ENCODE data around the gene GABRB1.
"Not testable (repeated sequence)": the region's sequence is repeated elsewhere in the genome, so short reads cannot be mapped to it uniquely, and the experiment has no call there.

The GABRB1 gene

DNA sequence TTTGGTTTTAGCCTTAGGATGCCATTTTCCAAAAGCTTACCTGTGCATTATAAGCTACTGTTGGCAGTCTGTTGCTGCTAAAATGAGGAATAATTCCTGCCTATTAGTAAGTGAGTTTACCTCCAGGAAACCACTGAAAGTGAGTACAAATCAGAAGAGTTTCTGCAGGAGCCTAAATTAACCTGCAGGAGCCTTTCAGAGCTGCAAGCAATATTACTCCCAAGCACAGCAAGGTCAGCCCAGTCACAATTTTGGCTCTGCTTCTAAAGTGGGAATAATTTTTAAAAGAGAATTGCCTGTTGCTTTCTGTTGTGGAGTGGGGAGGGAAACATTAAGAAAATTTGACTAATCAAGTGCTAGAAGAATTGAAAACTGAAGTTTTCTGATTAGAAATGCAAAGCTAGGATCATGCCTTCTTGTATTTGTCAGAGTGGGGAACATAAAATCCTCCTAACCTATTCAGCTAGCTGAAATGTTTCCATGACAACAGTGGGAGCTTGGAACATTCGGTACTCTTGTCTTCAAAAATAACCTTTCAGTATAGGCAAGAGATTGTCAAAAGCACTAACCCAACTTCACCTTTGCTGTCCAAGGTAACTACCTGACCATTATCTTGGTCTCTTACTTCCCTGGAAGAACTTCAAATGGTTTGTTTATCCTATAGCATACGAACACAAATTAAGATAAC is 239.0 kb downstream of the GABRB1 start:
- DNase-seq: no peak
- intact Hi-C loops (cut with DNase I): no loop called here

- intact Hi-C loops (cut with DNase I): no loop called here
- no peak for DNase-seq
Observed at GRCh38 chr4:47271291-47271690, 239.9 kb downstream of the GABRB1 start.

DNA sequence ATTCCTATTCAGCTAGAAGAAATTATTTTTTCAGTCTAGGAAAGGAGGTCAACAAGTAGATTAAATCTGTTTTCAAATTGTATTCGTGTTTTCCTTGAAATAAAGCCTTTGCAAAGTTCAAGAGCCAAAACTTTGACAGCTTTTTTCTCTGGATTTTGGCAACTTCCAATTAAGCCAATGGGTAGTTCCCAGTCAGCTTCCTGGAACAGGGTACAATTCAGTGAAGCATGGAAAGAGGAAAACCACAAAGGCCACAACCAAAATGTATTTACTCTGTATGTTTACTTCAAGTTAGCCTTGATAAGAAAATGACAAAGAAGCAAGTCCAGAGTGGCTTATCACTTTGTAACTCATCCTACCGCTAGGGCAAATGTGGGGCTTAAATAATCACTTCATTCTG is 243.5 kb downstream of the GABRB1 start:
- intact Hi-C loops (cut with DNase I): no loop called here
- no peak for DNase-seq

- intact Hi-C loops (cut with DNase I): no loop called here
- no peak for DNase-seq
Observed at GRCh38 chr4:47275595-47275994, 244.2 kb downstream of the GABRB1 start.

DNA sequence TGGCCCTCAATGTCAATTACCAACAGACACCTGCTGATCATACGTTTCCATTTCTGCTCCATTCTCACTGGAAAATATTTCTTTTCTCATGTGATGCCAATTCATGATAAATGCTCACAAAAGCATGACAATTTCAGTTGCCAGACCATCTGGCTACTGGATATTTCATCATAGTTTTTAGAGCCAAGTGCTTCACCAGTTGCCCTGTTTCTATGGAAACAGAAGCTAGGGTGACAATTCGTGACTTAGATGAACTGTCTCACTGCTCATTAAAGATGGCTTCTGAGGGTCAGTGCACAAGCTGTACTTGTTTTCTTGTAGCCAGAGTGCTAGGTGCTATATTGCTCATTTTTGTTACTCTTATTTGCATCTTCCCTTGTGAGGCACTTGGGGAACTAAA is 247.3 kb downstream of the GABRB1 start:
- DNase-seq: no peak
- intact Hi-C loops (cut with DNase I): no loop called here

DNA sequence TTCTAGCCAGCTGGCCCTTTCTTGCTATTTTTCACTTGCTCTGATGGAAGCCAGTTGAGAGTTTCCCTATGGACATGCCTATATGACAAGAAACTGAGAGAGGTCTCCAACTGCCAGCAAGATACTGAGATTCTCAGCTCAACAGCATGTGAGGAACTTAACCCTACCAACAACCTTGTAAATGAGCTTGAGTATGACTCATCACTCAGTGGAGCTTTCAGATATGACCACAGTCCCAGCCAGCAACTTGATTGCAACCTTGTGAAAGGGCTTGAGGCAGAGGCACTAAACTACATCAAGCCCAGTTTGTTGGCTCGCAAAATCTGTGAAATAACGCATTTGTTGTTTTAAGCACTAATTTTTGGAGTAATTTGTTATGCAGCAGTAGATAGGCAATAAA is 256.4 kb downstream of the GABRB1 start:
- no peak for DNase-seq
- intact Hi-C loops (cut with DNase I): no loop called here

GRCh38 chr4:47289805-47290204 is 258.4 kb downstream of the GABRB1 start:
- intact Hi-C loops (cut with DNase I): no loop called here
- no peak for DNase-seq

DNA sequence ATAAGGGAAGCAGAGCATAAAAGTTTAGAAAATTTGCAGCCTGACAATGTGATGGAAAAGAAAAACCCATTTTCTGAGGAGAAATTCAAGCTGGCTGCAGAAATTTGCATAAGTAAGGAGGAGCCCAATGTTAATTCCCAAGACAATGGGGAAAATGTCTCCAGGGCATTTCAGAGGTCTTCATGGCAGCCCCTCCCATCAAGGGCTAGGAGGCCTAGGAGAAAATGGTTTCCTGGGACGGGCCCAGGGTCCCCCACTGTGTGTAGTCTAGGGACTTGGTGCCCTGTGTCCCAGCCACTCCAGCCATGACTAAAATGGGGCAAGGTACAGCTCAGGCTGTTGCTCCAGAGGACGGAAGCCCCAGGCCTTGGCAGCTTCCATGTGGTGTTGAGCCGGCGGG is 259.5 kb downstream of the GABRB1 start:
- intact Hi-C loops (cut with DNase I): not testable (repeated sequence)
- DNase-seq: peak in 2 of 10 donors; percentile 49 to 75

- DNase-seq: no peak
- intact Hi-C loops (cut with DNase I): no loop called here
Observed at GRCh38 chr4:47309165-47309564, 277.8 kb downstream of the GABRB1 start.

DNA sequence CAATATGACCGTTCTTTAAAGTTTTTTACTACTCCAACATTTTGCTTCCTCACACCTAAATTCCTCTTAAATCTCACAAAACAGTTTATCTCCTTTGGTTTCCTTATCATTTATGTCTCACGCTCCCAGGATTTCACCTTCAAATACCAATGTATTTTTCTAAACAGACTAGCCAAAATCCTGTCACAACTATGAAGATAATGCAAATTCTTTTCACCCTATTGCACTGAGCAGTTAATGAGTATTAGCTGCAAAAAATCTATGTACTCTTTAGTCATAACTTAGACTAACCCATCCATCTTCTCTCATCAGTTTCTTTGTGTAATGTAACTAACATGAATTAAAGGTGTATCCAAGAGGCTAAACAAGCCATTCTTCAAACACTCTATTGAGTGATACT is 280.8 kb downstream of the GABRB1 start:
- DNase-seq: no peak
- intact Hi-C loops (cut with DNase I): no loop called here

GRCh38 chr4:47313384-47313783 is 282.0 kb downstream of the GABRB1 start:
- intact Hi-C loops (cut with DNase I): no loop called here
- DNase-seq: no peak

DNA sequence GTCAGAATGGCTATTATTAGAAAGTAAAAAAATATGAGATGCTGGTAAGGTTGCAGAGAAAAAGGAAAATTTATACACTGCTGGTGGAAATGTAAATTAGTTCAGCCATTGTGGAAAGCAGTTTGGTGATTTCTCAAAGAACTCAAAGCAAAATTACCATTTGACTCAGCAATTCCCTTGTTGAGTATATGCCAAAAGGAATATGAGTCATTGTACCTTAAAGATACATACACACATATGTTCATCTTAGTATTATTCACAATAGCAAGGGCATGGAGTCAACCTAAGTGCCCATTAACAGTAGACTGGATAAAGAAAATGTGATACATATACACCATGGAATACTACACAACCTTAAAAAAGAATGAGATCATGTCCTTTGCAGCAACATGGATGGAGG is 284.0 kb downstream of the GABRB1 start:
- no peak for DNase-seq
- intact Hi-C loops (cut with DNase I): no loop called here

DNA sequence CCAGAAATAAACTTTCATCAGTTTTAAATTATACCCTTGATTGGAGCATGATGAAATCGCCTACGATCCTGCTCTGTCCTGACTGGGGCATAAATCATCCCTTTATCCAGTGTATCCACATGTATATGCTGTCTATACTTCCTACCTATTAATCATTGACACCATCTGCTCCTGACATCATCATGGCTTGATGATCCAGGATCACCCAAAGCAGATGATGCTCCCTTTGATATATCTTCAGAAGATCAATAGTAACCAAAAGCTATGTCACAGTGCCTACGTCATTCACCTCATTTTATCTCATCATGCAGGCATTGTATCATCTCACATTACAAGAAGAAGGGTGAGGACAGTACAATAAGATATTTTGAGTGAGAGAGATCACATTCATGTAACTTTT is 294.7 kb downstream of the GABRB1 start:
- intact Hi-C loops (cut with DNase I): no loop called here

GRCh38 chr4:47330866-47331265 is 299.5 kb downstream of the GABRB1 start:
- DNase-seq: no peak
- intact Hi-C loops (cut with DNase I): no loop called here

More for the DNA sequence above, 294.7 kb downstream of the GABRB1 start:
- no peak for DNase-seq

- intact Hi-C loops (cut with DNase I): no loop called here
- no peak for DNase-seq
Observed at GRCh38 chr4:47334652-47335051, 303.3 kb downstream of the GABRB1 start.

DNA sequence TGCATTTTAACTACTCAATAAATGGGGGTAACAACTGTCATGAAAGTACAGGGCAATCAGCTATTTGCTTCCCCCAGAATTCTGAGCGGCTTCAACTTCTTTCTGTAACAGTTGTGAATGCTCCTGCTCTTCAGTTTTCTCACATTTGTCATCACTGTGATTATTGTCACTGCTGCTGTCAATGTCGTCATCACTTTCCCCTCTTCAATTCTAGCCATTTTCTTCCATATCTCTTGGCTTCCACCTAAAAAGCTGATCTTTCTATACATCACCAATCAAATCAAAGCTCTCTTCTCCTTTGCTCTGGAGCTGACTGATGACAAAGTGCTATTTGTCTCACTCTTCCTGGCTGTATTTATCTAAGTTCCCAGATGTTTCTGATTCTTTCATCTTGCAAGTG is 306.5 kb downstream of the GABRB1 start:
- intact Hi-C loops (cut with DNase I): no loop called here
- no peak for DNase-seq

- intact Hi-C loops (cut with DNase I): no loop called here
Observed at GRCh38 chr4:47340914-47341313, 309.5 kb downstream of the GABRB1 start.

GRCh38 chr4:47342796-47343195 is 311.4 kb downstream of the GABRB1 start:
- intact Hi-C loops (cut with DNase I): no loop called here
- no peak for DNase-seq

More at GRCh38 chr4:47340914-47341313, 309.5 kb downstream of the GABRB1 start:
- DNase-seq: no peak

DNA sequence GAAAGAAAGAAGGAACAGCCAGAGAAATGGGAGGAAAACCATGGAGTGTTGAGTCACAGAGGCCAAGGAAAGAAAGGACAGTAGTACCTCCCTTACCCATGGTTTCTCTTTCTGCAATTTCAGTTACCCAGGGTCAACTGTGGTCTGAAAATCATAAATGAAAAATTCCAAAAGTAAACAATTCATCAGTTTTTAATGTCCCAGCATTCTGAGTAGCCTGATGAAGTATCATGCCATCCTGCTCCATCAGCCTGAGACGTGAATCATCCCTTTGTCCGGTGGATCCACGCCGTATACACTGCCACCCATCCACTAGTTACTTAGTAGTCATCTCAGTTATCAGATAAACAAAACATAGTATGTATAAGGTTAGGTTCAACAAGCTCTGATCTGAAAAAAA is 318.0 kb downstream of the GABRB1 start:
- no peak for DNase-seq

GRCh38 chr4:47355568-47355967 is 324.2 kb downstream of the GABRB1 start:
- DNase-seq: no peak
- intact Hi-C loops (cut with DNase I): no loop called here

More for the DNA sequence above, 318.0 kb downstream of the GABRB1 start:
- intact Hi-C loops (cut with DNase I): no loop called here

- intact Hi-C loops (cut with DNase I): no loop called here
- DNase-seq: no peak
Observed at GRCh38 chr4:47359891-47360290, 328.5 kb downstream of the GABRB1 start.

DNA sequence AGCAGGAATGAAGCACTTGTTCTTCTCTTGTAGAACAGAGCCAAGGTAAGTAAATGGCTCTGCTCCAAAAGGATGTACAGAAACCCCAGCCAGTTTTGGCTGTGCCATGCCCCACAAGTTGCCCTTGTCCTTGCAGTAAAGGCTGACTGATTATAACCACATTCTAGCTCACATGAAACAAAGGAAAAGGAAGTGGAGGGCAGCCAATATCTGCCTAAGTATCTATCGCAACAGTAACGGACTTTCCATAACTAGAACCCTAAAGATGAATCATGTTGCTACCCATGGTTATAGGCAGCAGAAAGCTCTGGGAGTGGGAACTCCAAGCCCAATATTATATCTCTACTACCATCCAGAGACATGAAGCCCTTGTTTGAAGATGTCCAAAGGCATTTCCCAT is 336.4 kb downstream of the GABRB1 start:
- DNase-seq: no peak
- intact Hi-C loops (cut with DNase I): no loop called here

- no peak for DNase-seq
- intact Hi-C loops (cut with DNase I): no loop called here
Observed at GRCh38 chr4:47368211-47368610, 336.8 kb downstream of the GABRB1 start.
